Stomach smooth muscle (tissue), 2 donors: ENCODE results near the gene SLC29A1.

ENCODE experiments used
- H3K27ac ChIP-seq: one replicate; pipeline ENCODE4 v1.7.0; 2013; ENCODE audit warnings: mild to moderate bottlenecking, low read length, inconsistent platforms
- H3K27me3 ChIP-seq, 2 donors: one replicate each; pipeline ENCODE4 v1.7.0; 2013; ENCODE audit warnings: low read length in 2 of 2; ENCODE audit not compliant: insufficient read depth in 2 of 2, control insufficient read depth in 1 of 2
- H3K36me3 ChIP-seq, 2 donors: one replicate each; pipeline ENCODE4 v1.7.0; 2013; ENCODE audit warnings: low read length in 2 of 2; ENCODE audit not compliant: control insufficient read depth in 2 of 2, insufficient read depth in 2 of 2
- H3K4me1 ChIP-seq: one replicate; pipeline ENCODE4 v1.7.0; 2013; ENCODE audit warnings: low read length; ENCODE audit not compliant: control insufficient read depth, insufficient read depth
- H3K4me3 ChIP-seq, 2 donors: one replicate each; pipeline ENCODE4 v1.7.0; 2013; ENCODE audit warnings: low read length in 2 of 2
- H3K9ac ChIP-seq, 2 donors: one replicate each; pipeline ENCODE4 v1.7.0; 2013; ENCODE audit warnings: low read length in 2 of 2, mild to moderate bottlenecking in 1 of 2
- H3K9me3 ChIP-seq, 2 donors: one replicate each; pipeline ENCODE4 v1.7.0; 2013; ENCODE audit warnings: low read length in 2 of 2; ENCODE audit not compliant: control insufficient read depth in 2 of 2
- donor health status: healthy.
- donor health status: Pancreatic carcinoma.

Gene SLC29A1

DNA sequence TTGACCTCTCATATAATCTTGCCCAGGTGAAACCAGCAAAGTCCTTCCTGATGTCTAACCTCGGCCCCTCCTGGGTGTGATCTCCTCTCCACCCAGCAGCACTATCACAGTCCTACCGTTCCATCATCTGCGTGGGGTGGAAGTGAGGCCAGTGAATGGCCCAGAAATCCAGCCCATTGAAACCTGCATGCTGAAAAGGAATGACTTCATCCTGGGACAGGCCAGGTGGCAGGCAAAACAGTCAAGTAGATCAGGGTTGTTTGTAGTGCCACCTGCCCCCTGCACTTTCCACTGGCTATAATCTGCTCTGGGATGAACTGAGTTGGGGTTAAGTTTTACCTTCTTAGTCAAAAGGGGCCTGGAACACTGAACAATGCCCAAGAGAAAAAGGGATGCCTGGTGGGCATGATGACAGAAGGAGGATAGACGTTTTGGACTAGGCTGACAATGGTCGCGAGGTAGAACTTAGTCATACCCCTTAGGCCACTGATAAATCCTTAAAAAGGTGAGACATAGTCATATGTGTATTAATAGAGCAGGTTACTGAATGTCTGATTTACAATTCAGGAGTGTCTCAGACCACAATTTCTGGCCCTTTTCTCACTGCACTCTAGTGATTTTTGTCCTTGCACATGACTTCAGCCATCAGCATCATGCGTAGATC is 15.4 kb downstream of the SLC29A1 start:
- peaks cover 0 to 6% of the 10 kb centered on the region in 2 donors for H3K36me3 ChIP-seq
- H3K27me3 ChIP-seq = no peaks in the 10 kb centered on the region
- H3K9ac ChIP-seq = peak overlapping the region; percentile 13 to 85
- H3K27ac ChIP-seq = peak overlapping the region; percentile 97
- H3K9me3 ChIP-seq = no peaks in the 10 kb centered on the region
- H3K4me1 ChIP-seq = peaks cover 41% of the 10 kb centered on the region
- H3K4me3 ChIP-seq = no peak overlapping the region

DNA sequence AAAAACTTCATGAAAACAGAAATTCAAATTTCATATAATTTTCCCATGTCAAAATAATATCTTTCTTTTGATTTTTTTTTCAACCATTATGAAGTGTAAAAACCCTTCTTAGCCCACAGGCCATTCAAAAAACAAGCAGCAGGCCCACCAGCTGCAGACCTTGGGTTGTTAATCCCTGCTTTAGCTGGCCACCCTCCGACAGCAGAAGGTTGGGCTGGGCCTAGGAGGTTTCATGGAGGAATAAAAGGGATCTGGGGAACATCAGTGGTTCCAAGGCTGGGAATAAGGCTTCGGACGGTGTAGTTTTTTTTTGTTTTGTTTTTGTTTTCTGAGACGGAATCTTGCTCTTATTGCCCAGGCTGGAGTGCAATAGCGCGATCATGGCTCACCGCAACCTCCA is 19.9 kb downstream of the SLC29A1 start:
- Histone ChIP-seq H3K9ac (no peak overlapping the region), H3K27ac (no peak overlapping the region), H3K4me3 (no peak overlapping the region)

DNA sequence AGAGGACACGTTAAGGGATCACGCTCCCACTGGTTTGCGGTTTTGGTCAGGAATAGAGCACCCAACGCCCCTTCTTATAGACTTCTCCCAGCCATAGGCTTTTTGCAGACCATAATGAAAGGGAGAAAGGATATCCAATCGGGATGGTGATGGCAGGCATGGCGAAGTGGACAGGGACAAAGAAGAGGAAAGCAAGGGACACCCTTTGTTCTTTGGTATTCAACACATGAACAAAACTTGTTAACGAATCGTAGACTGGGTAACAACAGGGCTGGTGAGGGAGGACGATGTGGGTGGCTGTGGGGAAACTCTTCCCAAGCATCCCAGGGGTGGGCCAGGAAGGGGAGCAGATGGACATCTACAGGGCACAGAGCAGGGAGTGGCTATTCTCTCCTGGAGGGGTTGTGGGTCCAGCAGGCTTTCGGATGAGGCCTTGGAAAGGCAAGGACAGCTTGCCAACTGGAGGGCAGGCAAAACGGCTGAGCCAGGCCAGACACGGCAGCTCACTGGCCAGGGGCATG is 22.1 kb downstream of the SLC29A1 start:
- H3K4me1 ChIP-seq = peaks cover 32% of the 10 kb centered on the region
- H3K9ac ChIP-seq = peak overlapping the region; percentile 71 to 100
- H3K9me3 ChIP-seq = no peaks in the 10 kb centered on the region
- H3K36me3 ChIP-seq = peaks cover 18 to 19% of the 10 kb centered on the region in 2 donors
- H3K4me3 ChIP-seq = peak overlapping the region; percentile 92 to 100
- no peaks in the 10 kb centered on the region for H3K27me3 ChIP-seq
- peak overlapping the region; percentile 96 for H3K27ac ChIP-seq

More for the DNA sequence above, 19.9 kb downstream of the SLC29A1 start:
- Histone ChIP-seq H3K27me3 (no peaks in the 10 kb centered on the region), H3K9me3 (no peaks in the 10 kb centered on the region), H3K36me3 (no peaks in the 10 kb centered on the region), H3K4me1 (peaks cover 18% of the 10 kb centered on the region)

DNA sequence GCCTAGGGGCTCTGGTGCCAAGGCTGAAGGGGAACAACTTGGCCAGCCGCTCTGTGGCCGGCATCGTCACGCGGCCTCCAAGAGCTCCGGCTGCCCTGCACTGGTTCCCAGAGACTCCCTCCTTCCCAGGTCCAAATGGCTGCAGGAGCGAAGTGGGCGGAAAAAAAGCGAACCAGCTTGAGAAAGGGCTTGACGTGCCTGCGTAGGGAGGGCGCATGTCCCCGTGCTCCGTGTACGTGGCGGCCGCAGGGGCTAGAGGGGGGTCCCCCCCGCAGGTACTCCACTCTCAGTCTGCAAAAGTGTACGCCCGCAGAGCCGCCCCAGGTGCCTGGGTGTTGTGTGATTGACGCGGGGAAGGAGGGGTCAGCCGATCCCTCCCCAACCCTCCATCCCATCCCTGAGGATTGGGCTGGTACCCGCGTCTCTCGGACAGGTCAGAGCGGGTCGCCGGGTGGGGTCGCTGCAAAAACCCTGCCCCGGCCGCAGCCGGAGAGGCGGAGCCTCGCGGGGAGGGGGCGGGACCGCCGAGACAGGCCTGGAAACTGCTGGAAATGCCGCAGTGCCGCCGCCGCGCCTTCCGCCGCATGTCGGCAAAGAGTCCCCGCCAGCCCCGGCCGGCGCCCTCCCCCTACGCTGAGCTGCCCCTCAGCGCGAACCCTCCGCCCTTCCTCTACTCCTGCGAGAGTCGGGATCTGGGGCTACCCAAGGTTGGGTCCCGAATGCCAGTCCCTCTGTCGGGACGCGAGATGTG is 22.7 kb downstream of the SLC29A1 start:
- H3K4me1 ChIP-seq = peaks cover 32% of the 10 kb centered on the region
- H3K9ac ChIP-seq = peak overlapping the region; percentile 94 to 100
- H3K27me3 ChIP-seq = no peaks in the 10 kb centered on the region
- peak overlapping the region; percentile 96 for H3K27ac ChIP-seq
- H3K4me3 ChIP-seq = peak overlapping the region; percentile 92 to 100
- no peaks in the 10 kb centered on the region for H3K9me3 ChIP-seq
- H3K36me3 ChIP-seq = peaks cover 25 to 26% of the 10 kb centered on the region in 2 donors

DNA sequence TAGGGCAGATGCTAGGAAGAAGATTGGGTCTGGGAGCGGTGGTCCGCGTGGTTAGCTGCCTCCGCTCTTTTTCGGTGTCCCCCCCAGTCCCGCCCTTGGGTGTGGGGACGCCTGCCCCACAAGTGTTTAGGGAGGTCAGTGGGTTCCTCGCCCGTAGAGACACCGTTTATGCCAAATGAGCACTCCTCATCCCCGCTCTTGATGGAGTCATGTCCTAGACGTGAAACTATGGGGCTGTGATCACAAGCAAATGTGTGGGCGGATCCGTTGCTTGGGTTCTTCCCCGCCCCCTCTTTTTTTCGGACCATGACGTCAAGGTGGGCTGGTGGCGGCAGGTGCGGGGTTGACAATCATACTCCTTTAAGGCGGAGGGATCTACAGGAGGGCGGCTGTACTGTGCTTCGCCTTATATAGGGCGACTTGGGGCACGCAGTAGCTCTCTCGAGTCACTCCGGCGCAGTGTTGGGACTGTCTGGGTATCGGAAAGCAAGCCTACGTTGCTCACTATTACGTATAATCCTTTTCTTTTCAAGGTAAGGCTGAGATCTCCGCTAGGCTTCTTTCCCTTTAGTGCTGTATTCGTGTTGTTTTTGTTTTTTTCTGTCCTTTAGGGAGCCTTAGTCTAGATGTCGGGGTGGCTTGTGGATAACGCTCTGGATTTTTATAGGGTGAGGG is 23.4 kb downstream of the SLC29A1 start, which contains the start of gene HSP90AB1:
Gene HSP90AB1 (plus strand): TSS at position 439 of the 675 bp plus-strand sequence. CDS start 1,529 bp downstream, outside the sequence.
- peak within 1 kb of the TSS; percentile 94 to 100 for H3K9ac ChIP-seq
- H3K4me1 ChIP-seq = peaks cover 32% of the 10 kb centered on the region
- peaks cover 31 to 33% of the 10 kb centered on the region in 2 donors for H3K36me3 ChIP-seq
- no peaks in the 10 kb centered on the region for H3K9me3 ChIP-seq
- H3K4me3 ChIP-seq = peak within 1 kb of the TSS; percentile 92 to 100
- peak within 1 kb of the TSS; percentile 96 for H3K27ac ChIP-seq
- no peaks in the 10 kb centered on the region for H3K27me3 ChIP-seq

DNA sequence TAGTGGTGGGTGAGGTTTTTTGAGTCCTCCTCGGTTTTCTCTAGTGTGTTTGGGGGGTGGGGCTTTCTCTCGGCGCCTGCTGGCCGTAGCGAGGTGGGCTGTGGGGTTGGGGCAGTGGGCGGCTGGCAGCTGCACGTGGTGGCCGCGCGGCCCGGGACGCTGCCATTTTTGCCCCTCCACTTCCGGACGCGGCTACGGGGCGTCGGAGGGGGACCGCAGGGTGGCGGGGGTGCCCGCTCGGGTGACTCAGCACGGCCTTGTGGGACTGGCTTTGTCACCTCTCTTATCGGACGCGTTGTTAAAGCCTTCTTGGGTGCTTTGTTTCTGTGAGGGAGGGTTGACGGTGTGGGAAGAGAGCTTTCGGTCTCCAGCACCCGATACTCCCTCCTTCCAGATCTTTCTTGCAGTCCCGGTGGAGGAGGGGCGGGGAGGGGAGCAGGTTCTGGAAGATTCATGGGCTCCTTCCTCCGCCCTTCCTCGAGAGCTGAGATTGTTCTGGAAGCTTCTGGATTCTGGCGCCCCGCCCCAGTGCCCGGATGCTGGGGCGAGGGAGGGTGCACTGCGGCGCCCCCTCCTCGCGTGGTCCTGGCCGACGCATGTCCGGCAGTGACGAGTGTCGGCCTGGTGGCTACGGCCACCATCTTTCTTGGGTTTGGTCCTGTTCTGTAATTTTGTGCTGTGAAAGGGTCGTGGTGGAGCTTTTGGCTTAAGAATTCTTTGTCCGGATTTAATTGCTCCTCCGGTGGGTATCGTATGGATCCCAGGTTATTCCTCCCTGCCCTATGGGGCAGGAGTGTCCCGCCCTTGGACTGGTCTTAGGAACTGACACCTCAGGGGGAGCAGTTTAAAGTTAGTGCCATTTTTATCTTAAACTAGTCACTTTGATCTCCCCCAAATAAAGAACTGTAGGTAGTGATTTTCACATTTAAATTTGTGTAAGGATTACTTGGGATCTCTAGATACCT is 24.2 kb downstream of the SLC29A1 start:
- H3K36me3 ChIP-seq = peaks cover 37 to 40% of the 10 kb centered on the region in 2 donors
- H3K9ac ChIP-seq = peak overlapping the region; percentile 94 to 100
- peak overlapping the region; percentile 96 for H3K27ac ChIP-seq
- peak overlapping the region; percentile 92 to 100 for H3K4me3 ChIP-seq
- no peaks in the 10 kb centered on the region for H3K9me3 ChIP-seq
- peaks cover 32% of the 10 kb centered on the region for H3K4me1 ChIP-seq
- no peaks in the 10 kb centered on the region for H3K27me3 ChIP-seq

DNA sequence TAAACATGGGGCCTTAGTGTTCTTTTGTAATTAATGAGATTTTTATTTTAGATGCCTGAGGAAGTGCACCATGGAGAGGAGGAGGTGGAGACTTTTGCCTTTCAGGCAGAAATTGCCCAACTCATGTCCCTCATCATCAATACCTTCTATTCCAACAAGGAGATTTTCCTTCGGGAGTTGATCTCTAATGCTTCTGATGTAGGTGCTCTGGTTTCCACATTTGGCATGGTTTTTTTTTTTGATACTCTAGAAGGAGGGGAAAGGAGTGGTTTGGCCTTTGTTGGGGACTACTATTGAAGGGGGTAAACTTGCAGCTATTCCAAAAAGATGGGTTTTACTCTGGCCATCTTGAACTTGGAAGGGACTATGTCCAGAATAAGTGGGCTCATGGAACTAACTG is 25.2 kb downstream of the SLC29A1 start:
- peak overlapping the region; percentile 96 for H3K27ac ChIP-seq
- H3K4me3 ChIP-seq = peak overlapping the region; percentile 92 to 100
- H3K36me3 ChIP-seq = peaks cover 45 to 50% of the 10 kb centered on the region in 2 donors
- no peaks in the 10 kb centered on the region for H3K9me3 ChIP-seq
- H3K4me1 ChIP-seq = peaks cover 32% of the 10 kb centered on the region
- H3K27me3 ChIP-seq = no peaks in the 10 kb centered on the region
- H3K9ac ChIP-seq = peak overlapping the region; percentile 94 to 100

DNA sequence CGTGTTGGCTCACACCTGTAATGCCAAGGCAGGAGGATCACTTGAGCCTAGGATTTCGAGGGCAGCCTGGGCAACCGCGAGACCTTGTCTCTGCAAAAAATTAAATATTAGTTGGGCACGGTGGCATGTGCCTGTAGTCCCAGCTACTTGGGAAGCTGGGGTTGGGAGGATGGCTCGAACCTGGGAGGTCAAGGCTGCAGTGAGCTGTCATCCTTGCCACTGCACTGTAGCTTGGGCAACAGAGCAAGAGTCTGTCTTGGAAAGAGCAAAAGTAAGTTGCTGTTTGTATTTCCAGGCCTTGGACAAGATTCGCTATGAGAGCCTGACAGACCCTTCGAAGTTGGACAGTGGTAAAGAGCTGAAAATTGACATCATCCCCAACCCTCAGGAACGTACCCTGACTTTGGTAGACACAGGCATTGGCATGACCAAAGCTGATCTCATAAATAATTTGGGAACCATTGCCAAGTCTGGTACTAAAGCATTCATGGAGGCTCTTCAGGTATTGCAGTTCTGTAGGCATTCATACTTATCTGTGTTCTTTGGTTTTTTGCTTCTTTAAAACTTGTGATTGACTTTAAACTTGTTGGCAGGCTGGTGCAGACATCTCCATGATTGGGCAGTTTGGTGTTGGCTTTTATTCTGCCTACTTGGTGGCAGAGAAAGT is 25.8 kb downstream of the SLC29A1 start:
- H3K4me1 ChIP-seq = peaks cover 32% of the 10 kb centered on the region
- no peaks in the 10 kb centered on the region for H3K27me3 ChIP-seq
- H3K9ac ChIP-seq = peak overlapping the region; percentile 5 to 100
- H3K9me3 ChIP-seq = no peaks in the 10 kb centered on the region
- H3K4me3 ChIP-seq = peak overlapping the region; percentile 92 to 100
- peaks cover 50 to 52% of the 10 kb centered on the region in 2 donors for H3K36me3 ChIP-seq
- no peak overlapping the region for H3K27ac ChIP-seq

DNA sequence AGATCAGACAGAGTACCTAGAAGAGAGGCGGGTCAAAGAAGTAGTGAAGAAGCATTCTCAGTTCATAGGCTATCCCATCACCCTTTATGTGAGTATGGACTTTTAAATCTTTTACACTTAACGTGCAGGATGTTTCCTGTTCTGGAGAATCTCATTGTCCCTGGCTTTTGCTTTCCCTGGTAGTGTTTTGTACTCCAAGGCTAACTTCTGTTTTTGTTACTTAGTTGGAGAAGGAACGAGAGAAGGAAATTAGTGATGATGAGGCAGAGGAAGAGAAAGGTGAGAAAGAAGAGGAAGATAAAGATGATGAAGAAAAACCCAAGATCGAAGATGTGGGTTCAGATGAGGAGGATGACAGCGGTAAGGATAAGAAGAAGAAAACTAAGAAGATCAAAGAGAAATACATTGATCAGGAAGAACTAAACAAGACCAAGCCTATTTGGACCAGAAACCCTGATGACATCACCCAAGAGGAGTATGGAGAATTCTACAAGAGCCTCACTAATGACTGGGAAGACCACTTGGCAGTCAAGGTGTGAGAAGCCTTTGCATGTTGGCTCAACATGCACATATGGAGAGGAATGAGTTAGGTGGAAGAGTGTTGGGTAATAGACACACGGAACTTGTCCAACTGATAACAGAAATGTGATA is 26.8 kb downstream of the SLC29A1 start:
- H3K27me3 ChIP-seq = no peaks in the 10 kb centered on the region
- peak overlapping the region; percentile 6 for H3K27ac ChIP-seq
- H3K9ac ChIP-seq = no peak overlapping the region
- no peaks in the 10 kb centered on the region for H3K9me3 ChIP-seq
- H3K4me3 ChIP-seq = no peak overlapping the region
- peaks cover 34% of the 10 kb centered on the region for H3K4me1 ChIP-seq
- peaks cover 58 to 60% of the 10 kb centered on the region in 2 donors for H3K36me3 ChIP-seq
